Measurements from ENCODE around the gene VAMP4. TPM values are rescaled to one million over a fixed set of nuclear protein-coding genes. Genes with fewer than 3 reads are reported as not detected.

VAMP4 gene
- total RNA-seq = 10 to 100 TPM; 12.2 to 13.0 TPM

GRCh38 chr1:171741872-171742576, at the start of gene VAMP4:
Gene VAMP4, minus strand, starts transcription at chr1:171742065. Its CDS starts 3,651 bp downstream, at chr1:171738414.
- ATAC-seq (peak; percentile 97), DNase-seq (peak; percentile 90)
- ChIA-PET POLR2A (interaction anchor here (0.7 to 4.2 kb wide), 12 partner anchors 12 to 256 kb away, joined by 3 to 35 read pairs (median 4); partner anchors contain the start of genes METTL13 and PRRC2C), CTCF (interaction anchor here (0.6 to 7.0 kb wide), 14 partner anchors 13 to 708 kb away, joined by 3 to 48 read pairs (median 4); partner anchors contain the start of genes METTL13 and PRRC2C)
- Mint-ChIP-seq H3K27ac (peak within 1 kb of the TSS; percentile 99), H3K27me3 (ENCODE audit: low read depth) (no peaks in the 10 kb centered on the region), H3K4me3 (peak within 1 kb of the TSS; percentile 98), H3K9me3 (ENCODE audit: insufficient read depth) (no peaks in the 10 kb centered on the region), H3K4me1 (ENCODE audit: low read depth) (peaks cover 49% of the 10 kb centered on the region), H3K36me3 (ENCODE audit: low read depth) (peaks cover 14% of the 10 kb centered on the region)

GRCh38 chr1:171790318-171790717, 48.5 kb upstream of the VAMP4 start:
- ChIA-PET CTCF (interaction anchor here (1.4 kb wide), 1 partner anchor 146 kb away, joined by 5 read pairs; no protein-coding TSS in a partner anchor), POLR2A (no interaction called here)
- DNase-seq = no peak
- peaks cover 40% of the 10 kb centered on the region for H3K4me1 Mint-ChIP-seq (ENCODE audit: low read depth)
- no peak overlapping the region for H3K4me3 Mint-ChIP-seq
- H3K9me3 Mint-ChIP-seq (ENCODE audit: insufficient read depth) = no peaks in the 10 kb centered on the region
- no peak for ATAC-seq
- H3K27me3 Mint-ChIP-seq (ENCODE audit: low read depth) = no peaks in the 10 kb centered on the region
- no peak overlapping the region for H3K27ac Mint-ChIP-seq
- H3K36me3 Mint-ChIP-seq (ENCODE audit: low read depth) = peaks cover 82% of the 10 kb centered on the region

GRCh38 chr1:171788696-171789095, 46.8 kb upstream of the VAMP4 start:
- Mint-ChIP-seq H3K9me3 (ENCODE audit: insufficient read depth) (no peaks in the 10 kb centered on the region), H3K27ac (no peak overlapping the region), H3K27me3 (ENCODE audit: low read depth) (no peaks in the 10 kb centered on the region), H3K4me3 (no peak overlapping the region), H3K36me3 (ENCODE audit: low read depth) (peaks cover 82% of the 10 kb centered on the region), H3K4me1 (ENCODE audit: low read depth) (peaks cover 45% of the 10 kb centered on the region)
- ATAC-seq = no peak
- POLR2A ChIA-PET = no interaction called here
- no peak for DNase-seq
- CTCF ChIA-PET = interaction anchor here (1.2 kb wide), 1 partner anchor 12 kb away, joined by 3 read pairs; no protein-coding TSS in a partner anchor

GRCh38 chr1:171787686-171788480, 46.0 kb upstream of the VAMP4 start:
- ATAC-seq (no peak), DNase-seq (no peak)
- POLR2A ChIA-PET = no interaction called here
- peak overlapping the region; percentile 28 for H3K27ac Mint-ChIP-seq
- H3K36me3 Mint-ChIP-seq (ENCODE audit: low read depth) = peaks cover 81% of the 10 kb centered on the region
- CTCF ChIA-PET = interaction anchor here (1.3 kb wide), 1 partner anchor 13 kb away, joined by 5 read pairs; no protein-coding TSS in a partner anchor
- peaks cover 48% of the 10 kb centered on the region for H3K4me1 Mint-ChIP-seq (ENCODE audit: low read depth)
- no peaks in the 10 kb centered on the region for H3K9me3 Mint-ChIP-seq (ENCODE audit: insufficient read depth)
- H3K4me3 Mint-ChIP-seq = no peak overlapping the region
- H3K27me3 Mint-ChIP-seq (ENCODE audit: low read depth) = no peaks in the 10 kb centered on the region

GRCh38 chr1:171786534-171786933, 44.7 kb upstream of the VAMP4 start:
- ChIA-PET POLR2A (interaction anchor here (3.0 kb wide), 1 partner anchor 45 kb away, joined by 11 read pairs; the partner anchor contains the start of gene VAMP4), CTCF (interaction anchor here (2.5 kb wide), 1 partner anchor 14 kb away, joined by 23 read pairs; no protein-coding TSS in a partner anchor)
- no peak overlapping the region for H3K27ac Mint-ChIP-seq
- H3K4me1 Mint-ChIP-seq (ENCODE audit: low read depth) = peaks cover 54% of the 10 kb centered on the region
- no peak overlapping the region for H3K4me3 Mint-ChIP-seq
- peaks cover 77% of the 10 kb centered on the region for H3K36me3 Mint-ChIP-seq (ENCODE audit: low read depth)
- DNase-seq (no peak), ATAC-seq (no peak)
- H3K9me3 Mint-ChIP-seq (ENCODE audit: insufficient read depth) = no peaks in the 10 kb centered on the region
- no peaks in the 10 kb centered on the region for H3K27me3 Mint-ChIP-seq (ENCODE audit: low read depth)

GRCh38 chr1:171785766-171786165, 43.9 kb upstream of the VAMP4 start:
- Mint-ChIP-seq H3K27ac (peak overlapping the region; percentile 77), H3K4me1 (ENCODE audit: low read depth) (peaks cover 59% of the 10 kb centered on the region), H3K4me3 (no peak overlapping the region), H3K36me3 (ENCODE audit: low read depth) (peaks cover 74% of the 10 kb centered on the region), H3K27me3 (ENCODE audit: low read depth) (no peaks in the 10 kb centered on the region), H3K9me3 (ENCODE audit: insufficient read depth) (no peaks in the 10 kb centered on the region)
- ATAC-seq = no peak
- CTCF ChIA-PET = interaction anchor here (1.3 to 2.5 kb wide), 2 partner anchors 15 to 42 kb away, joined by 3 to 23 read pairs; no protein-coding TSS in a partner anchor
- POLR2A ChIA-PET = interaction anchor here (1.0 to 3.0 kb wide), 2 partner anchors 9 to 44 kb away, joined by 3 to 11 read pairs; partner anchors contain the start of gene VAMP4
- no peak for DNase-seq

GRCh38 chr1:171784784-171785183, 42.9 kb upstream of the VAMP4 start:
- H3K36me3 Mint-ChIP-seq (ENCODE audit: low read depth) = peaks cover 67% of the 10 kb centered on the region
- ChIA-PET CTCF (interaction anchor here (0.7 to 2.5 kb wide), 6 partner anchors 16 to 397 kb away, joined by 3 to 23 read pairs (median 3); partner anchors contain the start of gene VAMP4), POLR2A (interaction anchor here (1.0 to 3.0 kb wide), 3 partner anchors 10 to 300 kb away, joined by 3 to 11 read pairs (median 4); partner anchors contain the start of genes PRRC2C and VAMP4)
- no peak for ATAC-seq
- DNase-seq = peak; percentile 32
- peaks cover 68% of the 10 kb centered on the region for H3K4me1 Mint-ChIP-seq (ENCODE audit: low read depth)
- H3K27me3 Mint-ChIP-seq (ENCODE audit: low read depth) = no peaks in the 10 kb centered on the region
- no peaks in the 10 kb centered on the region for H3K9me3 Mint-ChIP-seq (ENCODE audit: insufficient read depth)
- H3K4me3 Mint-ChIP-seq = peak overlapping the region; percentile 63
- peak overlapping the region; percentile 77 for H3K27ac Mint-ChIP-seq

- peaks cover 60% of the 10 kb centered on the region for H3K36me3 Mint-ChIP-seq (ENCODE audit: low read depth)
- H3K4me1 Mint-ChIP-seq (ENCODE audit: low read depth) = peaks cover 68% of the 10 kb centered on the region
- CTCF ChIA-PET = interaction anchor here (1.2 to 2.5 kb wide), 3 partner anchors 17 to 128 kb away, joined by 3 to 23 read pairs (median 3); partner anchors contain the start of gene VAMP4
- POLR2A ChIA-PET = interaction anchor here (1.2 to 3.0 kb wide), 2 partner anchors 42 to 299 kb away, joined by 4 to 11 read pairs; partner anchors contain the start of genes PRRC2C and VAMP4
- no peak overlapping the region for H3K27ac Mint-ChIP-seq
- H3K4me3 Mint-ChIP-seq = peak overlapping the region; percentile 63
- no peak for ATAC-seq
- DNase-seq = no peak
- H3K9me3 Mint-ChIP-seq (ENCODE audit: insufficient read depth) = no peaks in the 10 kb centered on the region
- H3K27me3 Mint-ChIP-seq (ENCODE audit: low read depth) = no peaks in the 10 kb centered on the region
These were observed 42.1 kb upstream of the VAMP4 start for GRCh38 chr1:171783816-171784530.

- Mint-ChIP-seq H3K27ac (peak within 1 kb of the TSS; percentile 96), H3K27me3 (ENCODE audit: low read depth) (no peaks in the 10 kb centered on the region), H3K36me3 (ENCODE audit: low read depth) (peaks cover 39% of the 10 kb centered on the region), H3K9me3 (ENCODE audit: insufficient read depth) (no peaks in the 10 kb centered on the region), H3K4me1 (ENCODE audit: low read depth) (peaks cover 58% of the 10 kb centered on the region), H3K4me3 (peak within 1 kb of the TSS; percentile 95)
- peak; percentile 99 for DNase-seq
- ChIA-PET CTCF (interaction anchor here (1.1 to 2.1 kb wide), 5 partner anchors 19 to 296 kb away, joined by 4 to 17 read pairs (median 7); partner anchors contain the start of genes PRRC2C and VAMP4), POLR2A (interaction anchor here (0.7 to 3.8 kb wide), 7 partner anchors 19 to 480 kb away, joined by 3 to 35 read pairs (median 3); partner anchors contain the start of genes DNM3, PRRC2C and VAMP4)
- peak; percentile 98 for ATAC-seq
These were observed 39.5 kb upstream of the VAMP4 start, which contains the start of gene METTL13 for GRCh38 chr1:171781176-171781875. Gene METTL13, plus strand, starts transcription at chr1:171781660. Its CDS starts 308 bp downstream, at chr1:171781968.

- DNase-seq = no peak
- Mint-ChIP-seq H3K9me3 (ENCODE audit: insufficient read depth) (no peaks in the 10 kb centered on the region), H3K4me1 (ENCODE audit: low read depth) (peaks cover 52% of the 10 kb centered on the region), H3K4me3 (peak overlapping the region; percentile 95), H3K27me3 (ENCODE audit: low read depth) (peaks cover 3% of the 10 kb centered on the region), H3K27ac (peak overlapping the region; percentile 96), H3K36me3 (ENCODE audit: low read depth) (peaks cover 33% of the 10 kb centered on the region)
- CTCF ChIA-PET = interaction anchor here (1.1 to 2.1 kb wide), 5 partner anchors 20 to 296 kb away, joined by 4 to 17 read pairs (median 7); partner anchors contain the start of genes PRRC2C and VAMP4
- POLR2A ChIA-PET = interaction anchor here (1.1 to 3.8 kb wide), 5 partner anchors 18 to 295 kb away, joined by 3 to 35 read pairs (median 4); partner anchors contain the start of genes DNM3, PRRC2C and VAMP4
- peak; percentile 0 for ATAC-seq
These were observed 38.8 kb upstream of the VAMP4 start for GRCh38 chr1:171780583-171781175.
